ENCODE measurements around the gene NTM. TPM values are rescaled to one million over a fixed set of nuclear protein-coding genes. Genes with fewer than 3 reads are reported as not detected.
A peak's percentile ranks its signal among the peaks of the same experiment; 100 is the strongest.
"Not testable (repeated sequence)": the region's sequence is repeated elsewhere in the genome, so short reads cannot be mapped to it uniquely, and the experiment has no call there.

NTM gene
- total and polyA plus RNA-seq, 12 donors = 0.26 to 11.5 (median 4.0) TPM

DNA sequence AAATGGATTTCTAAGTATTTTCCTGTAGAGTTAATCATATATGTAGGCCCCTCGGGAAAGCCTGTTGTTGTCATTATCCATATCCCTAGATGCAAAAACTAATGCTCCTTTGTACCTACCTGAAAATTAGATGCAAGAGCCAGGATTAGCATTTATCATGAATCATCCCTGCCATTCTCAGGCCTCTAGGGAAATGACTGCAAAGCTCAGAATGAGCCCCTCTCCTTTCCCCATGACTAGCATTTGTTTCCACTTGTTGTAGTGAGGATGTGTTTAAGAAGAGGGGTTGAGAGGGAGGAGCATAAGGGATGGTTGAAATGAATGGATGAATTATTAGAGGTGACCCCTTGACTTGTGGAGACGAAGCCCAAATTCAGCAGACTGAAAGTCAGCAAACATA is 537.9 kb downstream of the NTM start:
- intact Hi-C loops (cut with DNase I) = no loop called here
- DNase-seq = no peak
- H3K27me3 ChIP-seq = peaks cover 14% of the 10 kb centered on the region
- H3K4me1 ChIP-seq (replicated peaks in 1 of 2) = peaks cover 0 to 4% of the 10 kb centered on the region in 2 donors
- H3K36me3 ChIP-seq (replicated peaks in 1 of 2) = no peaks in the 10 kb centered on the region
- no peak overlapping the region for H3K27ac ChIP-seq
- no peak overlapping the region for H3K4me3 ChIP-seq
- no peaks in the 10 kb centered on the region for H3K9me3 ChIP-seq (replicated peaks in 1 of 3)
- no peak for TF ChIP-seq POLR2A (IDR thresholded peaks at IDR 0.05)
- TF ChIP-seq, protein P1, sequence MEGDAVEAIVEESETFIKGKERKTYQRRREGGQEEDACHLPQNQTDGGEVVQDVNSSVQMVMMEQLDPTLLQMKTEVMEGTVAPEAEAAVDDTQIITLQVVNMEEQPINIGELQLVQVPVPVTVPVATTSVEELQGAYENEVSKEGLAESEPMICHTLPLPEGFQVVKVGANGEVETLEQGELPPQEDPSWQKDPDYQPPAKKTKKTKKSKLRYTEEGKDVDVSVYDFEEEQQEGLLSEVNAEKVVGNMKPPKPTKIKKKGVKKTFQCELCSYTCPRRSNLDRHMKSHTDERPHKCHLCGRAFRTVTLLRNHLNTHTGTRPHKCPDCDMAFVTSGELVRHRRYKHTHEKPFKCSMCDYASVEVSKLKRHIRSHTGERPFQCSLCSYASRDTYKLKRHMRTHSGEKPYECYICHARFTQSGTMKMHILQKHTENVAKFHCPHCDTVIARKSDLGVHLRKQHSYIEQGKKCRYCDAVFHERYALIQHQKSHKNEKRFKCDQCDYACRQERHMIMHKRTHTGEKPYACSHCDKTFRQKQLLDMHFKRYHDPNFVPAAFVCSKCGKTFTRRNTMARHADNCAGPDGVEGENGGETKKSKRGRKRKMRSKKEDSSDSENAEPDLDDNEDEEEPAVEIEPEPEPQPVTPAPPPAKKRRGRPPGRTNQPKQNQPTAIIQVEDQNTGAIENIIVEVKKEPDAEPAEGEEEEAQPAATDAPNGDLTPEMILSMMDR (IDR thresholded peaks at IDR 0.05) = no peak
- 45 to 74% (median 47%) methylated on average over 2 of the region's 2 CpGs for WGBS, 4 donors

DNA sequence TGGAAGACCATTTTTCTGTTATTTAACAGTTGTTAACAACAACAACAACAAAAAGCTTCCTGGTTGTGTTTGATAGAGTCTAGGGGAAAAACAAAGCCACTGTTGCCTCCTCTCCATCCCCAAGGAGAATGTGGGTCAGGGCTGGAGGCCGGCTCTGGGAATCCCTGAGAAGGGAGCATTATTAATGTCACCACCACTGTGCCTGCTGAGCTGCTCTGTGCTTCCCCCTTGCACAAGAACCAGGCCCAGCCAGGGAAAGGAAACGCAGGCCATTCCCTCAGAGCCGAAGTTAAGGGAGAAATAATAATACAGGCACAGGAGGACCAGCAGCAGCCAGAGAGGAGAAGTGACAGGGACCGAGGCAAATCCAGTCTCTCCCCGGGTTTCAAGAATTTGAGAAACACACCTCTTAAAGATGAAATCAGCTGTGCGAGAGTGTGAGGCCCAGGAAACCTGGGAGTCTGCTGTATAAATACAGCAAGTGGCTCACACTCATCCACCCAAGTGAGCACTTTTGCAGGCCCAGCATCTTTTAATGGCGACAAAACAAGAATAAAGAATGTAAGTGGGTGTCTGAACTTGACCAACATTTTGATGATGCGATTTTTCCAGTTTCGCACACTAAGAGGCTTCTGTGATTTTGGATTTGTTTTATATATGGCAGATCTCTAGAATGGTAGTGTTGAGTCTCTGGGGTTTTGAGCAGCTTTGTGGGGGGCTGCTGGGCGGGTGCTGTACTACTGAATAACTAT is 539.2 kb downstream of the NTM start:
- no peak for DNase-seq
- Histone ChIP-seq H3K36me3 (replicated peaks in 1 of 2) (no peaks in the 10 kb centered on the region), H3K9me3 (replicated peaks in 1 of 3) (no peaks in the 10 kb centered on the region), H3K27me3 (peaks cover 14% of the 10 kb centered on the region), H3K4me3 (no peak overlapping the region), H3K4me1 (replicated peaks in 1 of 2) (peaks cover 0 to 4% of the 10 kb centered on the region in 2 donors), H3K27ac (no peak overlapping the region)
- 66 to 74% (median 73%) methylated on average over 10 of the region's 10 CpGs for WGBS, 4 donors
- TF ChIP-seq, protein P1 (IDR thresholded peaks at IDR 0.05) = no peak
- TF ChIP-seq POLR2A (IDR thresholded peaks at IDR 0.05) = no peak
- intact Hi-C loops (cut with DNase I) = no loop called here

DNA sequence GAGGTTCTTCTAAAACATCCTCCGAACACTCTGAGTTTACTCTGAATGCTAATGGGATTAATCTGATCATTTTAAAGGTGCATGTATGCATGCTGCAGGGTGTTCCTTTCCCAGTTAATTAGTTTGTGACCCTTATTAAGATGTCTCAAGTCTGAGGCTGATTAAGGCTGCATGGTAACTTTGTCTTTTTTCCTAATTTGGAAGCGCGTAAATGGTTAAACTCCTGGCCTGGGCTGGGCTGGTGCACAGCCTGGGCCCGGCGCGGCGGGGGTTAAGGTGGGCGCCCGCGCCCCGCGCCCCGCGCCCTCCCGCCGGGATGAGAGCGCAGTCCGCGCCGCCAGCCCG is 539.7 kb downstream of the NTM start:
- intact Hi-C loops (cut with DNase I) = no loop called here
- WGBS, 4 donors = 6 to 41% (median 13%) methylated on average over 3 to 21 of the region's 21 CpGs

DNA sequence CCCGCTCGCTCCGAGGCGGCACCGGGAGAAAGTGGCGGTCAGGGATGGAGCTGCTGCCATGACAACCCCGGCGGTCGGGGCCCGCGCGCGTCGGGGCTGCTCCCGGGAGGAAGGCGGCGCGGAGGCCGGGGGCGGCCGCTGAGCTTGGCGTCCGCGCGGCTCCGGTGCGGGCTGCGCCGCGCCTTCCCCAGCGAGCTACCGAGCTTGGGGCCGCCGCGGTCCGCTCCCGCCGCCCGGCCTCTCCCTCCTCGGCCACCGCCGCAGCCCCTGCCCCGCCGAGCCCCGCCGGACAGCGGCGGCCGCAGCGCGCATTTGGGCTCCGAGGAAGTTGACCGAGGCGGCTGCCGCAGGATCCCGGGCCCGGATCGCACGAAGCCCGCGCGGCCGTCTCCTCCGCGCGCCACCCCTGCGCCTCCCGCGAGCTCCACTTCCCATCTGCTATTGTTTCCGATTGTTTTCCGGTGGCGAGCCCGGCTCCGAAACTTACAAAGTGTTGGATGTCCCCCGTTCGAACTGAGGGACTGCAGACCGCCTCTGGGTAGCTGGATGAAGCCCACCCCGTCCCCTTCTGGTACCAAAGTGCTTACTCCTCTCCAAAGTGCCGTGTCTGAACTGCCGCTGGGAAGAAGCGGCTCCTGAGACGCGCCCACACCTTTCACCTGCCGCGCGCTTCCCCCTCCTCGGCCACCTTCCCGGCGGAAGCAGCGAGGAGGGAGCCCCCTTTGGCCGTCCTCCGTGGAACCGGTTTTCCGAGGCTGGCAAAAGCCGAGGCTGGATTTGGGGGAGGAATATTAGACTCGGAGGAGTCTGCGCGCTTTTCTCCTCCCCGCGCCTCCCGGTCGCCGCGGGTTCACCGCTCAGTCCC is 540.3 kb downstream of the NTM start:
- WGBS, 4 donors = 1 to 4% (median 2%) methylated on average over 31 to 105 of the region's 105 CpGs
- Histone ChIP-seq H3K9me3 (replicated peaks in 1 of 3) (no peaks in the 10 kb centered on the region), H3K27me3 (peaks cover 14% of the 10 kb centered on the region), H3K36me3 (replicated peaks in 1 of 2) (no peaks in the 10 kb centered on the region), H3K27ac (no peak overlapping the region), H3K4me1 (replicated peaks in 1 of 2) (peaks cover 0 to 4% of the 10 kb centered on the region in 2 donors), H3K4me3 (peak overlapping the region in 1 of 4 donors; percentile 38)
- TF ChIP-seq POLR2A (IDR thresholded peaks at IDR 0.05) = no peak
- peak in 1 of 7 donors; percentile 13 for DNase-seq
- intact Hi-C loops (cut with DNase I) = no loop called here

More for the DNA sequence above, 539.7 kb downstream of the NTM start:
- no peaks in the 10 kb centered on the region for H3K9me3 ChIP-seq (replicated peaks in 1 of 3)
- peaks cover 14% of the 10 kb centered on the region for H3K27me3 ChIP-seq
- H3K27ac ChIP-seq = no peak overlapping the region
- DNase-seq = no peak
- TF ChIP-seq, protein P1 (IDR thresholded peaks at IDR 0.05) = no peak
- no peak for TF ChIP-seq POLR2A (IDR thresholded peaks at IDR 0.05)
- peaks cover 0 to 4% of the 10 kb centered on the region in 2 donors for H3K4me1 ChIP-seq (replicated peaks in 1 of 2)
- no peaks in the 10 kb centered on the region for H3K36me3 ChIP-seq (replicated peaks in 1 of 2)
- peak overlapping the region in 1 of 4 donors; percentile 38 for H3K4me3 ChIP-seq

DNA sequence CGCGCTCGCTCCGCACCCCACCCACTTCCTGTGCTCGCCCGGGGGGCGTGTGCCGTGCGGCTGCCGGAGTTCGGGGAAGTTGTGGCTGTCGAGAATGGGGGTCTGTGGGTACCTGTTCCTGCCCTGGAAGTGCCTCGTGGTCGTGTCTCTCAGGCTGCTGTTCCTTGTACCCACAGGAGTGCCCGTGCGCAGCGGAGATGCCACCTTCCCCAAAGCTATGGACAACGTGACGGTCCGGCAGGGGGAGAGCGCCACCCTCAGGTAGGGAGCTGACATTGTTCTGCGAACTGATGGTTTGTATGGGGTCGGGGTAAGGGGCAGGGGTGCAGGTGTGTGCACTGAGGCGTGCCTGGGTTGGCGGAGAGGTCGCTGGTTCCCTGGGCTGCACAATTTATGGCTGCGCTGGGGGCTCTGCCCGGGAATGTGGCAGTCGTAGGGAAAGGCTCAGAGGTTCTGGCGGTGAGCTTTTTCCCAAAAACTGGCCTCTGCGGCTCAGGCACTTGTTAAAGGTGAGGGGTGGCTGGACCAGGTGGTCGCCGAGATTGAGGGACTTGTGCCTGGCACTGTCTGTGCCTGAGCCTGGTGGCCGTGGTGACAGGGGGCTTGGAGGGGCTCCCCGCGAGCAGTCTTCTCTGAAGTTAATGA is 541.1 kb downstream of the NTM start:
- Histone ChIP-seq H3K4me3 (peak overlapping the region in 1 of 4 donors; percentile 38), H3K27me3 (peaks cover 14% of the 10 kb centered on the region)
- H3K27ac ChIP-seq; H3K9me3 ChIP-seq (replicated peaks in 1 of 3); intact Hi-C loops (cut with DNase I); DNase-seq; H3K36me3 ChIP-seq (replicated peaks in 1 of 2); H3K4me1 ChIP-seq (replicated peaks in 1 of 2): not testable (repeated sequence)
- WGBS, 4 donors = 25 to 44% (median 27%) methylated on average over 12 to 35 of the region's 36 CpGs

Data from adrenal gland (tissue), 12 donors.